ENCODE measurements around the gene PRRT1.

Gene PRRT1

GRCh38 chr6:32175711-32176475, 24.2 kb upstream of the PRRT1 start, which contains the start of gene AGPAT1:
Gene AGPAT1, minus strand, starts transcription at chr6:32176084. Its CDS starts 4,588 bp downstream, at chr6:32171496.
- no peak for FAIRE-seq
- peak; percentile 86 for DNase-seq (ENCODE audit: low spot score)

GRCh38 chr6:32175322-32175710, 23.6 kb upstream of the PRRT1 start:
- DNase-seq (ENCODE audit: low spot score) = no peak
- no peak for FAIRE-seq

- DNase-seq (ENCODE audit: low spot score) = no peak
- FAIRE-seq = no peak
Measured at GRCh38 chr6:32174416-32174815, 22.7 kb upstream of the PRRT1 start.

DNA sequence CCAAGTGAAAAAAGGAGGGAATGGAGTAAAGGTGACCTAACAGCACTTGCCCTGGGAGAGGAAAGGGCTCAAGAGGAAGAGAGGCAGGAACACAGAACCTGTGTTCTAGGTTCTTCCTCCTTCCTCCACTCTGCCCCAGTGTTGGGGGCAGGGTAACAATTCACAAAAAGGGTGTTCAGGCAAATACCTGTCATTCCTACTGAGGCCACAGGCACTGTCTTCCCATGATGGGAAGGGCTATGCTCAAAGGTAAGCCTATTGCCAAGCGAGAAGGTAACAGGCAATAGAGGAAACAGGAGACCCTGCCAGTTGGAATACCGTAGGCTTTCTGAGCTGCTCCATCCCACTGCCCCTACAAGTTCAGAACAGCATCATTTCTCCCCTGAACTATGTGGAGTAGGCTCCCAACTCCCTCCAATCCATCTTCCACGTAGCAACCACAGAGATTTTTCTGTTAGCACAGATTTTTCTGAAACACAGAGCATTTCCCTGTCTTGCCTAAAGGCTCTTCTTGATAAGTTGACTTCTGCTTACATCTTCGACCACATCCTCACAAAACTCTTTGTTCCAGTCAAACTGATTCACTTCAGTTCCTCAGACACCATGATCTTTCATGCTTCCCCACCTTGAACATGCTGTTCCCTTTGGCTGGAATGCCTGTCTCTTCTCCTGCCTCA, 21.4 kb upstream of the PRRT1 start:
- FAIRE-seq = no peak
- no peak for DNase-seq (ENCODE audit: low spot score)

DNA sequence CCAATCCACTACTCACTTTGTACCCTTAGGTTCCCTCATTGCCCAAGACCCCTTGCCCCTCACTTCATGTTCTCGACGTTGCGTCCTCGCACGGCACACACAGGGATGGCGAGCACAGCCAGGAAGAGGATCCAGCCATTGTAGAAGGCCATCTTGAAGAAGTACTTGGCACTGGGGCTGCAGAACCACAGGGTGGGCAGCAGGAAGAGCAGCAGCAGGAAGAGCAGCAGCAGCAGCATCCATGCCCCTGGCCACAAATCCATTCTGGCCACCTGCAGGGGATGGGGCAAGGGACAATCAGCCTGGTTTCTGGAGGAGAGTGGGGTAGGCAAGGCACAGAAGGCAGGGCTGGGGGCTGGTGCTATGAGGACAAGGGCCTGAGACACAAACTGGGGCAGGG, 19.5 kb upstream of the PRRT1 start:
- FAIRE-seq = no peak
- no peak for DNase-seq (ENCODE audit: low spot score)

DNA sequence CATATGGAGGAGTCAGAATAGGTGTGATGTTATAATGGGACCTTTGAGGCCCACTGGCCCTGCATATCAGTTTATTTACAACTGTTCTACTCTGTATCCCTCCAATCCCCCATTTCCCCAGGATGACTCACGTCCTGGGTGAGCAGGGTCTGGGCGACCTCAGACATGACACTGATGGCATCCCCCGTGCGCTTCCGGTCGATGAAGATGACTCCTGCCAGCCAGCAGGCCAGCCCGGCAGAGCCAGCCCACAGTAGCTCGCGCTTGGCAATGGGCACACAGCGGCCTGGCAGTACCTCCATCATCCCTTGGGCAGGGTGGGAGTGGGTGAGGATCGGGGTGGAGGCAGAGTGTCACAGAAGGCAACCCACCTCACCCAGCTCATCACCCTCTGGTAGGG, 18.6 kb upstream of the PRRT1 start:
- DNase-seq (ENCODE audit: low spot score) = peak; percentile 4
- FAIRE-seq = no peak

DNA sequence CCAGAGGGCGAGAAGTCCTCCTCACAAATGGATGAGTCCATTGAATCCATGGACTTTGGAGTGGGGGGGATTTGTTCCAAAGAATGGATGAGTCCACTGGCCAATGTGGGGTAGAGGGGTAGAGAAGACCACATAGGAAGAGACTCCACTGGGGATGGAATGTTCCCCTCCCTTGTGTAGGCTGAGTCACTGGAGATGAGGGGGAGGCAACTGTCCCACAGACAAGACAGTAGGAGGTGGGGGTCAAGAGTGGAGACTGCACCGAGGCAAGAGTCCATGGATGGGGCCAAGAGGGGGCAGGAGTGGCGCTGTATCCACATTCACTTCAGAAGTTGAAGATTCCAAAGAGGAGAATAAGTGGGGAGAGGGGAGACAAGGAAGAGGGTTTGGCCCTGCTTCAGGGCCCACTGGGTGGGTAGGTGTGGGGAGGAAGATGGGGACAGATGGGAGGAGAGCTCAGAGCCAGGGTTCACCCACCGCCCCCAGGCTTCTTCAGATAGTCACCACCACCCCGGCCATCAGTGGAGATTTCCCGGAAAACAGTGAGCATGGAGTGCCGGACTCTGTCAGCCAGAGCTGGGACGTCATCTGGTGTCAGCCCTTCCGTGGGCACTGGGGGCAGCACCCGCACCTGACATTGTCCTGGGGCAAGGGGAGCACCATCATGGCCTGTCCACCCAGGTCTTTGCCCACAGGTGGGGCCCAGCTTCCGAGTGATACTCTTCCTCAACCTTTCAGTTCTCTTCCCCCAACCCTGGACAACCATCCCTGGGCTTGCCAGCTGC, 17.3 kb upstream of the PRRT1 start:
- FAIRE-seq (no peak), DNase-seq (ENCODE audit: low spot score) (no peak)

DNA sequence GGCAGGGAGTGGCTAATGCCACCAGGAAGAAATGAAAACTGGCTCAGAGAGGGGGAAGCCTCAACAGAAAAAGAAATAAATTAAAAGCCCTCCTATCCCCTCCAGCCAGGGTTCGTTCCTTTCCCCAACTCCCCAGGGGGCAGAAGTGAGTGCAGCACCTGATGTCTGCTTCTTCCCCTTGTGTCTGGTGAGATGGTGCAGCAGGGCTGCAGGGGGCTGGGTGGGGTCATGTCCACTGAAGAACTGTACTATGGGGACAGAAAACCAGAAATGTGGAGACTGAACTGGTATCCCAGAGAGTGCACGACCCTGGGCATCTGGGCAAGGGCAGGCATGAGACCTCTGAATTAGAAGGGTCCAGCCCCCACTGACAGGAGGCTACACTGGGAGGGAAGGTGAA, 16.6 kb upstream of the PRRT1 start:
- DNase-seq (ENCODE audit: low spot score) (no peak), FAIRE-seq (no peak)

- DNase-seq (ENCODE audit: low spot score) (no peak), FAIRE-seq (no peak)
Measured at GRCh38 chr6:32167761-32168262, 16.1 kb upstream of the PRRT1 start.

GRCh38 chr6:32167154-32167760, 15.5 kb upstream of the PRRT1 start:
- DNase-seq (ENCODE audit: low spot score) (no peak), FAIRE-seq (no peak)

DNA sequence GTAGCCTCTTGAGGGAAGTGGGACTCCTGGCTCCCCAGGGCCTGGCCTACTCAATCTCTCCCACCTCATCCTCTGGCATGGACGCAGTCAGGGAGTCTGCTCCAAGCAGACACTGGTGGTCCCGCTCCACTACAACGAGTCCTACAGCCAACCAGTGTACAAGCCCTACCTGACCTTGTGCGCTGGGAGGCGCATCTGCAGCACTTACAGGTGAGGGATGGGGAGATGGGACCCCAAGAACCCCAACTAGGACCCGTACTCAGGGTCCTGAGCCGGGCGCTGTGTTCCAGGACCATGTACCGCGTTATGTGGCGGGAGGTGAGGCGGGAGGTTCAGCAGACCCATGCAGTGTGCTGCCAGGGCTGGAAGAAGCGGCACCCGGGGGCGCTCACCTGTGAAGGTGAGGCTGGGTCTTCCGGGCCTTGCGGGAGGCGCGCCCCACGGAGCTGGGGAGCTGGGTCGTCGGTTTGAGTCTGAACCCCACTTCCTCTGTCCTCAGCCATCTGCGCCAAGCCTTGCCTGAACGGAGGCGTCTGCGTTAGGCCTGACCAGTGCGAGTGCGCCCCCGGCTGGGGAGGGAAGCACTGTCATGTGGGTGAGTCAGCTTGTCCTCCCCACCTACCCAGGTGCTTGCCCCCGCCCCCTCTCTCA, 14.8 kb upstream of the PRRT1 start:
- FAIRE-seq = no peak
- no peak for DNase-seq (ENCODE audit: low spot score)

DNA sequence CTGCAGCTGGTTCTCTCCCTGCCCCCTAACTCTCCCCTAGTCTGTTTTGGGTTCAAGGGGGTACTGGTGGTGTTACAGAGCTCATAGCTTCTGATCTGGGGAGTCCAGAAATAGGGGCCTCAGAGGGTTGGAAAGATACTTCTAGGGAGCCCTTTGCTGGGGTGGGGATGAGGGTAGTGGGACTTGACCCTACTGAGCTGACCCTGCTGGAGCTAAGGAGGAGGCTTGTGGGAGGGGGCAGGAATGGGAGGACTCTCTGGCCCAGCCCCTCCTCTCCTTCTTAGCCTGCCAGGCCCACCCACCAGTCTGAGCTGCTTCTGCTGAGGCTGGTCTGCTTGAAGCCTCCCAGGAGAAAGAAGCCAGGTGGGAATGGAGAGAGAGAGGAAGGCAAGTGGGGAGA, 12.6 kb upstream of the PRRT1 start, which contains the start of gene EGFL8:
EGFL8 (plus strand) TSS at position 301 of the 400 bp plus-strand sequence. CDS start 1,571 bp downstream, outside the sequence.
- no peak for DNase-seq (ENCODE audit: low spot score)
- no peak for FAIRE-seq

DNA sequence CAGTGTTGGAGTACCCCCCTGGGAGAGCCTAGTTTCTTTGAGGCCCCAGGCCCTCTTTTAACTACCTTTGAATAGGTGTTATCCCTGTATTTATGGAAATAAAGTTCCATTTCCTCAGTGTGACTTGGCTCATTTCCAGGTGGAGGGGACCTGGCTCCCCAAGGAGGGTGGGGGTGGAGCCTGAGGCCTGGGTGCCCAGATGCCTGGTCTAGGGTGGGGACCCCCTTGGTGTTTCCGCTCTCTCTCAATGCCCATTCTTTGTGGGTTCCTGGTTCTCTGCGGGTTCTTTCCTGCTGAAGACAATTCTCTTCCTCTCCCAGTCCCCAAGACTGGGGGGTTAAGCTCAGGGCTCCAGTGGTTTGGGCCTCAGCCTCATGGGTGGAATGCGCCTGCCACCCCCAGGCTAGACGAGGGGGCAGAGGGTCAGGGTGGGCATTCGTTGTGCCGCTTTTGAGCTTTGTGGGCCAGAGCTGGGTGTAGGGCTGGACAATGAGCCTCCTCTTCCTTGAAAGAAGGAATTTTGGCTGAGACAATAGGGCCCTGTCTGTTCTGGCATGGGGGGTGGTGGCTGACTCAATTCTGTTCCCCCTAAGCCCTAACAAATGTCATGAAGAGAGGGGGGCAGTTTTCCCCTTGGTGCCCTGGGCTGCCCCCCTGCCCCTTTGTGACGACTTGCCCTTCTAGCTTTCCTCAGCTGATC, 12.0 kb upstream of the PRRT1 start:
- no peak for FAIRE-seq

GRCh38 chr6:32158052-32158451, 6.3 kb upstream of the PRRT1 start:
- DNase-seq (ENCODE audit: low spot score) = no peak
- no peak for FAIRE-seq

More for the DNA sequence above, 12.0 kb upstream of the PRRT1 start:
- no peak for DNase-seq (ENCODE audit: low spot score)

GRCh38 chr6:32156891-32157290, 5.2 kb upstream of the PRRT1 start:
- FAIRE-seq (no peak), DNase-seq (ENCODE audit: low spot score) (no peak)

DNA sequence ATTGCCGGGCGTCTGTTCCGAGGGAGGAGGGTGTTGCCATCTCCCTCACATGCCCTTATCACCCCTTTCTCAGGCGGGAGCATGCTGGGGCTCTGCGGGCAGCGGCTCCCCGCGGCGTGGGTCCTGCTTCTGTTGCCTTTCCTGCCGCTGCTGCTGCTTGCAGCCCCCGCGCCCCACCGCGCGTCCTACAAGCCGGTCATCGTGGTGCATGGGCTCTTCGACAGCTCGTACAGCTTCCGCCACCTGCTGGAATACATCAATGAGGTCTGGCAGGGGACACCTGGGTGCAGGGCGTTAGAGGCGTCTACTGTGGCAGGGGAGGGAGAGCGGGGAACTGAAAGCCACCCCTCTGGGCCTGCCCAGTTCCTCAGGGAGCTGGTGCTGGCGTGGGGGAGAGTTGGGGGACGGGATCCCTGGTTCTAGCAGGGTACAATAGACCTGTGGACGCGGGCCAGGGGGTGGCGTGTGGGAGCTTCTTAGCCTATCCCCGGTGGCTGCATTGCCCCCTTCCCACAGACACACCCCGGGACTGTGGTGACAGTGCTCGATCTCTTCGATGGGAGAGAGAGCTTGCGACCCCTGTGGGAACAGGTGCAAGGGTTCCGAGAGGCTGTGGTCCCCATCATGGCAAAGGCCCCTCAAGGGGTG, 2.9 kb upstream of the PRRT1 start:
- peak; percentile 25 for DNase-seq (ENCODE audit: low spot score)
- no peak for FAIRE-seq

DNA sequence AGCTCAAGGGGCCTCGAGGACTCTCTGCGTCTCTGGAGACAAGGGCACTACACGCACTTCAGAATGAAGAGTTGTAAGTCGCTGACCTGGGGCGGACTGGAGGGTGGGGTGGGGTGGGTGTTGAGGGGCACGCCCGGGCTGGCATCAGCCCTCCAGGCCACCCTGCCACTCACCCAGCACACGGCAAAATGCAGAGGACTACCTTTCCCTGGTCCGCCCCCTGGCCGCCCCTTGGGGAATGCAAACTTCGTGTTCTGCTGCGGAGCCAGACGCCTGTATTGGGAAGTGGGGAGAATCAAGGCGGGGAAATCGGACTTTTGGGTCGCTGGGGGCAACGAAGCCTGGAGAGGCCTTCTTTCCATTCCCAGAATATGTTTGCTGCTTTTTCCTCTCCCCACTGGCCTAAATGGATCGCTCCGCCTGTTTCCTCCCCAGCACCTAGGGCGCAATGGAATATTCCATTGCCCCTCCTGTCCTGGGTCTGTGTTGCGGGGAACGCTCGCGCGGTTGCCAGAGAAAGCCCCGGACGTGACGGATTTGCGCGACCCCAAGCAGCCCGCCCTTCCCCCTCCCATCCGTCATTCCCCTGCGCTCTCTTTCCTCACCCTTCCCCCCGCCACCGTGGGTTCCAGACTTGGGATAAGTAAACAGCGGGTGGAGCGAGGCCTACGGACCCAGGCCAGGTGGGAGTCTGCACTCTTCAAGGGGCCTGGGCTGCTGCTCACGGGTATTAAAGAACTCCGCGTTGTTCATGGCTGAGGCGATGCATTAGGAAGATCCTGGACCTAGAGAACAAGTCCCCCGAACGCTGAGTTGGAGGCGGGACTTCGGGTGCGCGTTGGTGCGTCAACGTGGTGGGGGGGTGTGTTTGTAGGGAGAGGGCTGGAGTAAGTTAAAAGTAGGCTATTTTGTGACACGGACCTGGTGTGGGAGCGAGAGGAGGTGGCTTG, 2.1 kb upstream of the PRRT1 start, which contains the start of gene PPT2:
PPT2 (plus strand) TSS at position 578 of the 950 bp plus-strand sequence. CDS start 454 bp downstream, outside the sequence.
- FAIRE-seq (no peak), DNase-seq (ENCODE audit: low spot score) (peak; percentile 67)

GRCh38 chr6:32152769-32153563, 1.2 kb upstream of the PRRT1 start:
- DNase-seq (ENCODE audit: low spot score) = no peak
- FAIRE-seq = no peak

Measured in RCC 7860 (cell line).